ENCODE results near the gene MIB1. TPM values are rescaled to one million over a fixed set of nuclear protein-coding genes. Genes with fewer than 3 reads are reported as not detected.

Gene MIB1
- total RNA-seq, 2 experiments from 2014 or later, result 13.6 to 15.3 TPM

DNA sequence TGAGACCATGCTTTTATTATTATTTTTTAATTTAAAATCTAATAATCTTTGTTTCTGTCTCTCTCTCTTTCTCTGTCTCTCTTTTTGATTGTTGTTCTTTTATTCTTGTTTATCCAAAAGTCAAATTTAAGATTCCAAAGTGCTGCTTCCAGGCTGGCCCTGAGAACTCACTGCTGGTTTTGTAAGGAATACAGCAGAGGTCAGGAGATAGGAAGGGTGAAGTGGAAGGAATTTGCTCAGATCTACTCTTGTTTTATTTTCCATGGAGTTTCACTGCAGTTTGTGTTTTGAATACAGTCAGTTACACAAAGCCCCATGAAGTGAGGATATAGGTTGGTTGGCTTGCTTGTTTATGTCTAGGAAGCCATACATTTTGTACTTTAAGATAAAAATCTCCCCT, 168.1 kb downstream of the MIB1 start:
- Mint-ChIP-seq H3K27ac (no peak overlapping the region), H3K9me3 (no peaks in the 10 kb centered on the region), H3K4me3 (no peak overlapping the region), H3K36me3 (ENCODE audit: low read depth) (no peaks in the 10 kb centered on the region), H3K4me1 (ENCODE audit: low read depth) (no peaks in the 10 kb centered on the region), H3K27me3 (peaks cover 25% of the 10 kb centered on the region)
- no peaks in the 10 kb centered on the region for H3K9me3 ChIP-seq (ENCODE audit: control insufficient read depth in 1 of 2, insufficient read depth in 1 of 2, low read length in 2 of 2)
- ATAC-seq (ENCODE audit: poor library complexity), result no peak
- no peaks in the 10 kb centered on the region for H3K36me3 ChIP-seq (ENCODE audit: insufficient read depth, low read length)
- CTCF ChIA-PET, result no interaction called here
- TF ChIP-seq, protein P1, sequence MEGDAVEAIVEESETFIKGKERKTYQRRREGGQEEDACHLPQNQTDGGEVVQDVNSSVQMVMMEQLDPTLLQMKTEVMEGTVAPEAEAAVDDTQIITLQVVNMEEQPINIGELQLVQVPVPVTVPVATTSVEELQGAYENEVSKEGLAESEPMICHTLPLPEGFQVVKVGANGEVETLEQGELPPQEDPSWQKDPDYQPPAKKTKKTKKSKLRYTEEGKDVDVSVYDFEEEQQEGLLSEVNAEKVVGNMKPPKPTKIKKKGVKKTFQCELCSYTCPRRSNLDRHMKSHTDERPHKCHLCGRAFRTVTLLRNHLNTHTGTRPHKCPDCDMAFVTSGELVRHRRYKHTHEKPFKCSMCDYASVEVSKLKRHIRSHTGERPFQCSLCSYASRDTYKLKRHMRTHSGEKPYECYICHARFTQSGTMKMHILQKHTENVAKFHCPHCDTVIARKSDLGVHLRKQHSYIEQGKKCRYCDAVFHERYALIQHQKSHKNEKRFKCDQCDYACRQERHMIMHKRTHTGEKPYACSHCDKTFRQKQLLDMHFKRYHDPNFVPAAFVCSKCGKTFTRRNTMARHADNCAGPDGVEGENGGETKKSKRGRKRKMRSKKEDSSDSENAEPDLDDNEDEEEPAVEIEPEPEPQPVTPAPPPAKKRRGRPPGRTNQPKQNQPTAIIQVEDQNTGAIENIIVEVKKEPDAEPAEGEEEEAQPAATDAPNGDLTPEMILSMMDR (IDR thresholded peaks at IDR 0.05), result no peak
- POLR2A ChIA-PET, result no interaction called here
- DNase-seq, result no peak
- no peaks in the 10 kb centered on the region for H3K4me1 ChIP-seq (ENCODE audit: insufficient read depth, low read length)
- H3K27ac ChIP-seq (ENCODE audit: low read depth in 1 of 2, low read length in 2 of 2), result no peak overlapping the region
- H3K27me3 ChIP-seq (ENCODE audit: control insufficient read depth in 1 of 2, insufficient read depth in 2 of 2, low read length in 2 of 2), result peaks cover 3 to 5% of the 10 kb centered on the region in 2 experiments
- intact Hi-C loops (cut with DNase I, micrococcal nuclease), result no loop called here
- no peak overlapping the region for H3K4me3 ChIP-seq (ENCODE audit: low read length)

- intact Hi-C loops (cut with DNase I, micrococcal nuclease), result no loop called here
- Histone ChIP-seq H3K36me3 (ENCODE audit: insufficient read depth, low read length) (no peaks in the 10 kb centered on the region), H3K27me3 (ENCODE audit: control insufficient read depth in 1 of 2, insufficient read depth in 2 of 2, low read length in 2 of 2) (peaks cover 5% of the 10 kb centered on the region in 2 experiments), H3K27ac (ENCODE audit: low read depth in 1 of 2, low read length in 2 of 2) (no peak overlapping the region), H3K4me3 (ENCODE audit: low read length) (no peak overlapping the region), H3K9me3 (ENCODE audit: control insufficient read depth in 1 of 2, insufficient read depth in 1 of 2, low read length in 2 of 2) (peaks cover 0 to 4% of the 10 kb centered on the region in 2 experiments), H3K4me1 (ENCODE audit: insufficient read depth, low read length) (no peaks in the 10 kb centered on the region)
- ATAC-seq (ENCODE audit: poor library complexity) (no peak), DNase-seq (no peak)
- CTCF ChIA-PET, result no interaction called here
- H3K27ac Mint-ChIP-seq, result no peak overlapping the region
- H3K4me1 Mint-ChIP-seq (ENCODE audit: low read depth), result no peaks in the 10 kb centered on the region
- peaks cover 29% of the 10 kb centered on the region for H3K27me3 Mint-ChIP-seq
- TF ChIP-seq, protein P1 (IDR thresholded peaks at IDR 0.05), result no peak
- POLR2A ChIA-PET, result no interaction called here
- H3K36me3 Mint-ChIP-seq (ENCODE audit: low read depth), result no peaks in the 10 kb centered on the region
- H3K9me3 Mint-ChIP-seq, result no peaks in the 10 kb centered on the region
- H3K4me3 Mint-ChIP-seq, result no peak overlapping the region
Observed at GRCh38 chr18:21910906-21911305, 170.3 kb downstream of the MIB1 start.

DNA sequence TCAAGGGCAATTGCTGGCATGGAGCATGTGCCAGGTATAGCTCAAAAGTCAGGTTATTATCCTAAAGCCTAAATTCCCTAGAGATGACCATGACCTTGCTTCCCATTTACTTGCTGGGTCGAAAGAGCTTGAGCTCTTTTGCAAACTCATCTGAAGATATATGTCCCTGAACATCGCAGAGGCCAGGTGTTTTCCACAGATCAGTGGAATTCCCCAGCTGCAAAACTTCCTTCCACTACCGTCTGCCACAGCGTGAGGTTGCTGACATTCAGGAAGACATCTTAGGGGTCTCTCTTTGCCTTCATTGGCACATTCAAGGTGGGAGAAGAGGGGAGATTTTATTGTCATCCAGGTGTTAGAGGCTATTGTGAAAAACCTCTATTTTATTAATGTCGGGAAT, 171.0 kb downstream of the MIB1 start:
- ChIA-PET POLR2A (no interaction called here), CTCF (no interaction called here)
- no peak for ATAC-seq (ENCODE audit: poor library complexity)
- Histone ChIP-seq H3K27me3 (ENCODE audit: control insufficient read depth in 1 of 2, insufficient read depth in 2 of 2, low read length in 2 of 2) (peaks cover 5% of the 10 kb centered on the region in 2 experiments), H3K4me3 (ENCODE audit: low read length) (no peak overlapping the region), H3K27ac (ENCODE audit: low read depth in 1 of 2, low read length in 2 of 2) (no peak overlapping the region), H3K9me3 (ENCODE audit: control insufficient read depth in 1 of 2, insufficient read depth in 1 of 2, low read length in 2 of 2) (peaks cover 0 to 4% of the 10 kb centered on the region in 2 experiments), H3K4me1 (ENCODE audit: insufficient read depth, low read length) (no peaks in the 10 kb centered on the region), H3K36me3 (ENCODE audit: insufficient read depth, low read length) (no peaks in the 10 kb centered on the region)
- no peaks in the 10 kb centered on the region for H3K36me3 Mint-ChIP-seq (ENCODE audit: low read depth)
- intact Hi-C loops (cut with DNase I, micrococcal nuclease), result no loop called here
- no peak for DNase-seq
- no peak overlapping the region for H3K27ac Mint-ChIP-seq
- TF ChIP-seq, protein P1 (IDR thresholded peaks at IDR 0.05), result no peak
- peaks cover 29% of the 10 kb centered on the region for H3K27me3 Mint-ChIP-seq
- no peaks in the 10 kb centered on the region for H3K9me3 Mint-ChIP-seq
- no peak overlapping the region for H3K4me3 Mint-ChIP-seq
- H3K4me1 Mint-ChIP-seq (ENCODE audit: low read depth), result no peaks in the 10 kb centered on the region
